Activated T-helper 17 cell treated with anti-CD3 and anti-CD28 coated beads, Interleukin-2, amount 50 U/mL, for 72 hours (primary cell): Measurements from ENCODE around the gene C5AR2. TPM values are rescaled to one million over a fixed set of nuclear protein-coding genes. Genes with fewer than 3 reads are reported as not detected.
"Not testable (repeated sequence)": the region's sequence is repeated elsewhere in the genome, so short reads cannot be mapped to it uniquely, and the experiment has no call there.

ENCODE experiments used
- ATAC-seq: fragments of 150-1000 bp; cut with Tn5 transposase; replicated peaks from 2 replicates; pipeline ENCODE4 v1.10.0; 2021; ENCODE audit warnings: mild to moderate bottlenecking, moderate library complexity
- H3K27ac Mint-ChIP-seq: one replicate; pipeline ENCODE4 v1.8.0; 2022; ENCODE audit warnings: mixed read lengths
- H3K27me3 Mint-ChIP-seq: one replicate; pipeline ENCODE4 v1.8.0; 2022; ENCODE audit warnings: mixed read lengths
- H3K36me3 Mint-ChIP-seq: one replicate; pipeline ENCODE4 v1.8.0; 2022; ENCODE audit warnings: low read depth, mild to moderate bottlenecking, mixed read lengths
- H3K4me1 Mint-ChIP-seq: one replicate; pipeline ENCODE4 v1.8.0; 2022; ENCODE audit warnings: mixed read lengths
- H3K4me3 Mint-ChIP-seq: one replicate; pipeline ENCODE4 v1.8.0; 2022; ENCODE audit warnings: mild to moderate bottlenecking, mixed read lengths
- H3K9me3 Mint-ChIP-seq: one replicate; pipeline ENCODE4 v1.8.0; 2022; ENCODE audit warnings: mixed read lengths
- total RNA-seq, 2 donors: library from RNA; stranded (reverse); gene quantifications; one replicate each; pipeline ENCODE4 v1.2.3, GENCODE V29; 2022

C5AR2 gene
- total RNA-seq, 2 donors from 2014 or later, result 0.13 to 0.19 TPM

DNA sequence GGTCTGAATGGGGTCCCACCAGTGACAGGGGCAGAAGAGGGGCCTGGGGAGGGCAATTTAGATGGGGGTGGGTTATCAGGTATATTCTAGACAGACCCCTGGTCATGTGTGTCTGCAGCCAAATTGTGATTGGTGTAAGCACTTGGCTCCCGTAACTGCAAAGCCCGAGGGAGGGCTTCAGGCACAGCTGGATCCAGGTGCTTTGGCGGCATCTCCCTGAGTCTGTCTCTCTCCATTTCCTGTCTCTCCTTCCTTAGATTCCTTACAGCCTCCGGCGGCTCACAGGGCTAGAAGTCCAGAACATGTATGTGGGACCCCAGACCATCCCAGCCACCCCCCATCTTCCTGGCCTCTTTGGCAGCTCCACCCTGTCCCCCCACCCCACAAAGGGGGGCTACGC, 48.6 kb downstream of the C5AR2 start:
- H3K27me3 Mint-ChIP-seq, result no peaks in the 10 kb centered on the region
- H3K4me3 Mint-ChIP-seq, result no peak overlapping the region
- no peaks in the 10 kb centered on the region for H3K9me3 Mint-ChIP-seq

GRCh38 chr19:47381121-47381520, 49.1 kb downstream of the C5AR2 start:
- Mint-ChIP-seq H3K27ac (peak overlapping the region; percentile 19), H3K36me3 (peaks cover 45% of the 10 kb centered on the region), H3K4me3 (no peak overlapping the region), H3K4me1 (peaks cover 6% of the 10 kb centered on the region), H3K9me3 (no peaks in the 10 kb centered on the region), H3K27me3 (no peaks in the 10 kb centered on the region)
- ATAC-seq, result no peak

More for the DNA sequence above, 48.6 kb downstream of the C5AR2 start:
- peaks cover 49% of the 10 kb centered on the region for H3K36me3 Mint-ChIP-seq
- peaks cover 6% of the 10 kb centered on the region for H3K4me1 Mint-ChIP-seq
- H3K27ac Mint-ChIP-seq, result no peak overlapping the region
- no peak for ATAC-seq

- Mint-ChIP-seq H3K27me3 (no peaks in the 10 kb centered on the region), H3K36me3 (peaks cover 43% of the 10 kb centered on the region), H3K4me3 (no peak overlapping the region), H3K9me3 (no peaks in the 10 kb centered on the region), H3K27ac (peak overlapping the region; percentile 19), H3K4me1 (peaks cover 6% of the 10 kb centered on the region)
- ATAC-seq, result peak; percentile 47
Measured at GRCh38 chr19:47381653-47382279, 49.8 kb downstream of the C5AR2 start.

DNA sequence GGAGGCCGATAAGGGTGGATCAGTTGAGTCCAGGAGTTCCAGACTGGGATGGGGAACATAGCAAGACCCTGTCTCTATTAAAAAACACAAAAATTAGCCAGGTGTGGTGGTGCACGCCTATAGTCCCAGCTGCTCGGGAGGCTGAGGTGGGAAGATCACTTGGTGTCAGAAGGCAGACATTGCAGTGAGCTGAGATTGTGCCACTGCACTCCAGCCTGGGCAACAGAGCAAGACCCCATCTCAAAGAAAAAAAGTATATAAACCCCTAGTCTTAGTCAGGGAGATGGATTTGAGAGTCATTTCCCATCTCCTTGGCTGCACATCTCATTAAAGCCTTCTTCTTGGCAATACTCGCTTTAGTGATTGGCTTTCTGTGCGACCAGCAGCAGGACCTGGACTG, 51.9 kb downstream of the C5AR2 start:
- H3K27me3 Mint-ChIP-seq, H3K27ac Mint-ChIP-seq, H3K4me3 Mint-ChIP-seq, ATAC-seq, H3K9me3 Mint-ChIP-seq, H3K4me1 Mint-ChIP-seq: not testable (repeated sequence)
- peaks cover 26% of the 10 kb centered on the region for H3K36me3 Mint-ChIP-seq

GRCh38 chr19:47384533-47384932, 52.6 kb downstream of the C5AR2 start:
- H3K36me3 Mint-ChIP-seq, result peaks cover 21% of the 10 kb centered on the region
- not testable (repeated sequence) for H3K27me3 Mint-ChIP-seq, H3K4me1 Mint-ChIP-seq, H3K4me3 Mint-ChIP-seq, ATAC-seq, H3K9me3 Mint-ChIP-seq, H3K27ac Mint-ChIP-seq

GRCh38 chr19:47386582-47386981, 54.6 kb downstream of the C5AR2 start:
- not testable (repeated sequence) for H3K27me3 Mint-ChIP-seq, H3K9me3 Mint-ChIP-seq, H3K36me3 Mint-ChIP-seq, H3K4me3 Mint-ChIP-seq, H3K4me1 Mint-ChIP-seq, H3K27ac Mint-ChIP-seq, ATAC-seq

- H3K4me3 Mint-ChIP-seq, ATAC-seq, H3K27ac Mint-ChIP-seq, H3K9me3 Mint-ChIP-seq, H3K4me1 Mint-ChIP-seq, H3K27me3 Mint-ChIP-seq, H3K36me3 Mint-ChIP-seq: not testable (repeated sequence)
Measured at GRCh38 chr19:47387623-47388022, 55.6 kb downstream of the C5AR2 start.

- not testable (repeated sequence) for H3K9me3 Mint-ChIP-seq, H3K27me3 Mint-ChIP-seq, H3K4me3 Mint-ChIP-seq, ATAC-seq, H3K27ac Mint-ChIP-seq, H3K36me3 Mint-ChIP-seq, H3K4me1 Mint-ChIP-seq
Measured at GRCh38 chr19:47388721-47389120, 56.7 kb downstream of the C5AR2 start.

DNA sequence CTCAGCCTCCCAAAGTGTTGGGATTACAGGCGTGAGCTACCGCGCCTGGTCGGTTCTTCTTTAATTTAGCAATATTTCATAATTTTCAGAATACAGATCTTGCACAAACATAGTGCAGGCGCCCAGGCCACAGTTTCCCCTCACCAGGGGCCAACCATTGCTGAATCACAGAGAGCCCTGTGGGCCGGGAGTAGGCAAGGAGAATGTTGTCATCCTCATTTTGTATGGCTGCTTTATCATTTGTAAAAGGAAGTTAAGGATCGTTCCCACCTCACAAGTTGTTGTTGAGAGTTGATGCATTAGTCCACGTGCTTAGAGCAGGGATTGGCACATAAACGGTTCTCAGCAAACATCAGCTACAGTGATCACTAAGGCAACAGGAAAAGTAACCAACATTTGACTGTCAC, 57.2 kb downstream of the C5AR2 start:
- Mint-ChIP-seq H3K36me3 (no peaks in the 10 kb centered on the region), H3K4me1 (no peaks in the 10 kb centered on the region), H3K27ac (no peak overlapping the region), H3K27me3 (peaks cover 3% of the 10 kb centered on the region), H3K4me3 (no peak overlapping the region), H3K9me3 (no peaks in the 10 kb centered on the region)
- no peak for ATAC-seq

- Mint-ChIP-seq H3K27ac (no peak overlapping the region), H3K4me1 (no peaks in the 10 kb centered on the region), H3K36me3 (no peaks in the 10 kb centered on the region), H3K4me3 (no peak overlapping the region), H3K9me3 (no peaks in the 10 kb centered on the region), H3K27me3 (peaks cover 3% of the 10 kb centered on the region)
- ATAC-seq, result no peak
Measured at GRCh38 chr19:47390533-47391488, 58.8 kb downstream of the C5AR2 start.

DNA sequence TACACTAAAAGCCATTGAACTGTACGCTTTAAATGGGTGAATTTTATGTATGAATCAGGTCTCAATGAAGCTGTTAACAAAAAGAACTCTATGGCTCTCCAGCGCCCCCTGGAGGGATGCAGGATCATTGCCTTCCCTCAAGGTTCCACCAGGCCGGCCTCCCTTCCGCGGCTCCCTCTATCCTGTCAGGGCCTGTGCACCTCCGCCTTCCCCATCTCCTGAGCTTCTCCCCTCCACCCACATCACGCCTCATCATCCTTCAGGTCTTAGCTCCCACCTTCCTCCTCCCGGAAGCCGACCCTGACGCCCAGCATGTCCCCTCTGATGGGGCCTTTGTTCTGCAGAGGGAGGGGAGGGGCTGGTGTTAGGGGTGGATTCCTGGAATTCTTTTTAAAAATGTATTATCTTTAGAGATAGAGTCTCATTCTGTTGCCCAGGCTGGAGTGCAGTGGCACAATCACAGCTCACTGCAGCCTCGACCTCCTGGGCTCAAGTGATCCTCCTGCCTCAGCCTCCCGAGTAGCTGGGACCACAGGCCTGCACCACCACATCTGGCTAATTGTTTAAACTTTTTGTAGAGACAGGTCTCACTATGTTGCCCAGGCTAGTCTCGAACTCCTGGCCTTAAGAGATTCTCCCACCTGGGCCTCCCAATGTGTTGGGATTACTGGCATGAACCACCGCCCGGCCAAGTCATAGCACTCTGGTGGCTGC, 59.7 kb downstream of the C5AR2 start:
- Mint-ChIP-seq H3K36me3 (no peaks in the 10 kb centered on the region), H3K27ac (no peak overlapping the region)
- ATAC-seq, result peak; percentile 84

More for the DNA sequence above, 59.7 kb downstream of the C5AR2 start:
- Mint-ChIP-seq H3K4me3 (no peak overlapping the region), H3K4me1 (no peaks in the 10 kb centered on the region), H3K27me3 (peaks cover 3% of the 10 kb centered on the region), H3K9me3 (no peaks in the 10 kb centered on the region)

Other genes starting within 250 kb of the C5AR2 start
- gene ZC3H4, start 218.4 kb upstream of the C5AR2 start, total RNA-seq, result 100 to 1,000 TPM; 117 to 166 TPM
- gene SAE1, start 201.3 kb upstream of the C5AR2 start, total RNA-seq, result 100 to 1,000 TPM; 151 to 184 TPM
- 10 to 100 TPM; 18.7 to 41.9 TPM for gene BBC3, start 101.0 kb upstream of the C5AR2 start, total RNA-seq
- gene CCDC9, start 75.7 kb upstream of the C5AR2 start, total RNA-seq, result 10 to 100 TPM; 38.9 to 44.6 TPM
- gene INAFM1, start 57.3 kb upstream of the C5AR2 start, total RNA-seq, result 10 to 100 TPM; 12.9 to 21.6 TPM
- gene C5AR1, start 22.3 kb upstream of the C5AR2 start, total RNA-seq, result 1 to 10 TPM in 1 of 2 donors, under 1 TPM in 1; 0.85 to 2.4 TPM
- 10 to 100 TPM; 16.2 to 19.4 TPM for gene DHX34, start 17.1 kb downstream of the C5AR2 start, total RNA-seq
- gene MEIS3, start 87.4 kb downstream of the C5AR2 start, total RNA-seq, result under 1 TPM in 1 of 2 donors, not detected in 1; 0.39 TPM
- under 1 TPM; 0.06 to 0.50 TPM for gene SLC8A2, start 139.7 kb downstream of the C5AR2 start, total RNA-seq
- gene KPTN, start 152.0 kb downstream of the C5AR2 start, total RNA-seq, result 10 to 100 TPM; 12.9 to 17.7 TPM
- 10 to 100 TPM; 33.7 to 72.4 TPM for gene NAPA, start 182.9 kb downstream of the C5AR2 start, total RNA-seq
- under 1 TPM; 0.04 to 0.98 TPM for gene ZNF541, start 241.0 kb downstream of the C5AR2 start, total RNA-seq